ENCODE results near the gene POLR2L. TPM values are rescaled to one million over a fixed set of nuclear protein-coding genes. Genes with fewer than 3 reads are reported as not detected.
A peak's percentile ranks its signal among the peaks of the same experiment; 100 is the strongest.

The POLR2L gene
- total RNA-seq, 6 experiments from 2014 or later, result 439 to 504 (median 478) TPM

GRCh38 chr11:839875-840617, 2.3 kb downstream of the POLR2L start:
- DNase-seq, result no peak

GRCh38 chr11:839280-839623, 3.1 kb downstream of the POLR2L start:
- peaks cover 23% of the 10 kb centered on the region for H3K36me3 Mint-ChIP-seq (ENCODE audit: low read depth)
- H3K4me1 Mint-ChIP-seq (ENCODE audit: low read depth), result peaks cover 37% of the 10 kb centered on the region
- no peak for DNase-seq
- 0 out of 2 replicates have a peak, but pooled peaks cover 8% of the 10 kb centered on the region for H3K9me3 Mint-ChIP-seq
- H3K27ac Mint-ChIP-seq, result peak overlapping the region; percentile 61
- TF ChIP-seq CTCF (IDR thresholded peaks at IDR 0.05), result no peak
- H3K27me3 Mint-ChIP-seq (ENCODE audit: insufficient read depth), result peaks cover 51% of the 10 kb centered on the region
- H3K4me3 Mint-ChIP-seq, result peak overlapping the region; percentile 90; the same call in 1 of the 2 replicates

More at GRCh38 chr11:839875-840617, 2.3 kb downstream of the POLR2L start:
- H3K27me3 Mint-ChIP-seq (ENCODE audit: insufficient read depth), result peaks cover 46% of the 10 kb centered on the region
- peak overlapping the region; percentile 77 for H3K27ac Mint-ChIP-seq
- H3K4me1 Mint-ChIP-seq (ENCODE audit: low read depth), result peaks cover 34% of the 10 kb centered on the region
- 0 out of 2 replicates have a peak, but pooled peaks cover 8% of the 10 kb centered on the region for H3K9me3 Mint-ChIP-seq
- peak; percentile 60; the same call in 1 of the 2 replicates for TF ChIP-seq CTCF (IDR thresholded peaks at IDR 0.05)
- H3K36me3 Mint-ChIP-seq (ENCODE audit: low read depth), result peaks cover 21% of the 10 kb centered on the region
- peak overlapping the region; percentile 90 for H3K4me3 Mint-ChIP-seq

GRCh38 chr11:838441-839279, 3.7 kb downstream of the POLR2L start:
- Mint-ChIP-seq H3K36me3 (ENCODE audit: low read depth) (peaks cover 29% of the 10 kb centered on the region), H3K27me3 (ENCODE audit: insufficient read depth) (peaks cover 51% of the 10 kb centered on the region), H3K27ac (peak overlapping the region; percentile 61), H3K4me1 (ENCODE audit: low read depth) (peaks cover 43% of the 10 kb centered on the region), H3K9me3 (0 out of 2 replicates have a peak, but pooled peaks cover 8% of the 10 kb centered on the region), H3K4me3 (peak overlapping the region; percentile 28)
- peak; percentile 70 for TF ChIP-seq CTCF (IDR thresholded peaks at IDR 0.05)
- DNase-seq, result no peak

GRCh38 chr11:837990-838307, 4.4 kb downstream of the POLR2L start:
- H3K36me3 Mint-ChIP-seq (ENCODE audit: low read depth), result peaks cover 29% of the 10 kb centered on the region
- TF ChIP-seq CTCF (IDR thresholded peaks at IDR 0.05), result no peak
- peaks cover 48% of the 10 kb centered on the region for H3K27me3 Mint-ChIP-seq (ENCODE audit: insufficient read depth)
- peaks cover 44% of the 10 kb centered on the region for H3K4me1 Mint-ChIP-seq (ENCODE audit: low read depth)
- H3K27ac Mint-ChIP-seq, result peak overlapping the region; percentile 61; the same call in 1 of the 2 replicates
- DNase-seq, result no peak
- H3K4me3 Mint-ChIP-seq, result 0 out of 2 replicates have a peak overlapping the region, but pooled peaks have one; percentile 17
- 0 out of 2 replicates have a peak, but pooled peaks cover 8% of the 10 kb centered on the region for H3K9me3 Mint-ChIP-seq

- Mint-ChIP-seq H3K27me3 (ENCODE audit: insufficient read depth) (peaks cover 48% of the 10 kb centered on the region), H3K36me3 (ENCODE audit: low read depth) (peaks cover 29% of the 10 kb centered on the region), H3K4me3 (peak overlapping the region; percentile 17; the same call in 1 of the 2 replicates), H3K4me1 (ENCODE audit: low read depth) (peaks cover 44% of the 10 kb centered on the region), H3K9me3 (0 out of 2 replicates have a peak, but pooled peaks cover 8% of the 10 kb centered on the region), H3K27ac (peak overlapping the region; percentile 67)
- DNase-seq, result no peak
- no peak for TF ChIP-seq CTCF (IDR thresholded peaks at IDR 0.05)
Observed at GRCh38 chr11:837189-837989, 4.9 kb downstream of the POLR2L start.

All from HFFc6 (cell line).